ENCODE results near the gene PRKCB.

The PRKCB gene

DNA sequence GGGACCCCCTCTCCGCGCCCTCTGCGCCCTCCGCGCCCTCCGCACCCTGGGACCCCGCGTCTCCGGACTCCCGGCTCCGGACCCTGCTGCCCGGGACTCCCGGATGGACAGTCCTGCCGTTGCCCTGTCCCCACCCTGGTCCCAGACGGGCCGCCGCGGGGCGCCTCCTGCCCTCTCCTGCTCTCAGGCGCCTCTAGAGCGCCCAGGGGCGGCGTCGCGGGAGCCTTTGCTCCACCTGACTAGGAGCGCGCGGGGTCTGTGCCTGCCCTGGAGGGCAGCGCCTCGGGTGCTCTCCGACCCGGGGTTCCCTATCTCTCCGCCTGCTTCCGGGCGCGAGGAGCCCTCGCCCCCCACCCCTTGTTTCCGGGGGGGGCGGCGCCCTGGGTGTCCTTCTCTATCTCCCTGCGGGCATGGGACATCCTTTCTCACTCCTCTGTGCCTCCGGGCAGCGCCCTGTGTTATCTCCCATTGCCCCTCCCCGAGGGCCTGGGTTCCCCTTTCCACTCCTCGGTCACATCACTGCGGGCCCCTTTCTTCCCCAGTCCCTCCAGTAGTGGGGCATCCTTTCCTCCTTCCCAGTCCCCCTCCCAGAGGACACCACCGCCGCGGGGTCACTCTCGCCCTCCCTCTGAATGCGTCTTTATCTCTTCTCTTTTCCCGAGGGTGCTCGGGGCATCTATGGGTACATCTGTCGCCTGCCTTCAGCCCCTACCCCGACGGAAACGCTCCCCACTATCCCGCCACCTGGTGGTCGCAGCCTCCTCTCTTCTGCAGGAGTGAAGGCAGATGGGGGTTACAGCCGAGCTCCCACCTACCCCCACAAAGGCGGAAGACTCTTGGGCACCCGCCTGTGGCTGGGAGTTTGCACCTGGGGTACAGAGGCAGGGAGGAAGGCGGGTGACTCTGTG lies 875 bp downstream of the PRKCB start:
- peak; percentile 81 for DNase-seq

DNA sequence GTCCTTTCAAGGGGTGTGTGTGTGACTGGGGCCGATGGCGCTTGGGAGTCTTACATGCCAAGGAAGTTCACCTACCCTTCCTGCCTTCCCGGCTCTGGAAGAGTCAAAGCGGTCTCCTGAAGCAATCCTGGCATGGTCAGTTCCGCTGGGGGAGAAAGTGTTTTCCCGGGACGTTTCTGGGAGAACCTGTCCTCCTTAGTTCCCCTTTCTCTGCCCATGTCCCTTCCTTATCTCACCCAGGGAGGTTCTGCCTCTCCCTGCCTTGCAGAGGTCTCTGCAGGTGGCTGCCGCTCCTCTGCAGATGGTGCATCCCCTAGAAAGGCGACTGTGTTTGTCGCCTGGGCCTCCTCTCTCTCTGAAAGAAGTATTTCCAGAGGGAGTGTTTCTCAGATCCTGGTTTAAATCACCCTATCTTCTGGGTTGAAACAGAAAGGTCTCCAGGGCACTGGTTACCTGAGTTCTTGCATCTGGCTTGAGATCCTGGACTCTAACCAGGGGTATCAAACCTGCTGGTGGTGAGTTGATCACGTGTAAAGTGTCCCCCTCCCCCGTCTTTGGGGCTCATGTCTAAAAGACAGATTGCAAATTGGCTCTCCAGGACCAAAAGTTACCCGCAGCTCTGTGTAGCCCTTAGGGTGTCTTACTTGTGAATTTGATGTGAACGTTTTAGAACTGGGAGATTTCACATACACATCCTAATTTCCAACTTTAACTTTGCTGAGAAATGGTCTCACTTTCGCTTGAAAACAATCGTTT lies 1.9 kb downstream of the PRKCB start:
- DNase-seq, result no peak

DNA sequence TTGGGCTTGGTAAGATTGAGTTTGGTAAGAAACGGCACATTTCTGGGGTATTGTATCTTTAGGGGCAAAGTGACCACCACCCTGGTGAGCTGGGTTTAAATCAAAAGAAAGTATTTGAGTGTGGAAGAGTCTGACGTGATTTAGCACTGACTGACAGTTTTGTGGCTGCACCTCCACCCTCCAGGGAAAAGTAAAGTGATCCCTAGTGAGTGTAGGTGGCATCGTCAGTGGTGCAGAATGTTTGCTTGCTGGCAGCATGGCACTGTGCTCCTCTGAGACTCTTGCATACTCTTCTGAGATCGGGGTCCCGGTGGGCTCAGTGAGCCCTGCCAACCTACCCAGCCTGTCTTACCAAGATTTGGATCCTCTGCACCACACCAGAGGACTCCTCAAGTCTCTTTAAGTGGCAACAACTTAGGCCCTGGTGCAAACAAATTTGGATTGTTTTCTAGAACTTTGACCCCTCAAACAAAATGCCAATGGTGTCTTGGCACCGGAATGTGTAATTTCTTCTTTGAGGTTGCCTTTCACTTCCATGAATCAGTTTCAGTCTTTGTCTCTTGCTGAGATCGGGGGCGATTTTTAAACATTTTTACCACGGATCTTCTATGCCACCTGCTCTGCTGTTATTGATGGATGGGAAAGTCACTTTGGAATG lies 2.8 kb downstream of the PRKCB start:
- no peak for DNase-seq

DNA sequence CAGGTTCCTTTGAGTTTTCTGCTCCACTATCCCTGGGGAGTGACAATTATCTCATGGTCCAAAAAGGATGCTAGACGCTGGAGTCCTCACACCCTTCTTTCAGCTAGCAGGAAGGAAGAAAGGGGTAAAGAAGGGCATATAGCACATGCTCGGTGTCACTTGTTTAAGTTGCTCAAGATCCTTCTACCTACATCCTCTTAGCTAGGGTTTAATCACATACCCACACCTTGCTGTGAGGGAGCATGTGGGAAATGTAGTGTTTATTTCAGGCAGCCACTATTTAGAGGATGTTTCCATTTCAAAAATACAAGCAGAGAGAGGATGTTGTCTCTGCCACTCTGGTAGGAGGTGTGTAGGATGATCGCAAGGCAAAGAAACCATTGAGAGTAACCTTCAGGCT lies 4.5 kb downstream of the PRKCB start:
- DNase-seq, result no peak

DNA sequence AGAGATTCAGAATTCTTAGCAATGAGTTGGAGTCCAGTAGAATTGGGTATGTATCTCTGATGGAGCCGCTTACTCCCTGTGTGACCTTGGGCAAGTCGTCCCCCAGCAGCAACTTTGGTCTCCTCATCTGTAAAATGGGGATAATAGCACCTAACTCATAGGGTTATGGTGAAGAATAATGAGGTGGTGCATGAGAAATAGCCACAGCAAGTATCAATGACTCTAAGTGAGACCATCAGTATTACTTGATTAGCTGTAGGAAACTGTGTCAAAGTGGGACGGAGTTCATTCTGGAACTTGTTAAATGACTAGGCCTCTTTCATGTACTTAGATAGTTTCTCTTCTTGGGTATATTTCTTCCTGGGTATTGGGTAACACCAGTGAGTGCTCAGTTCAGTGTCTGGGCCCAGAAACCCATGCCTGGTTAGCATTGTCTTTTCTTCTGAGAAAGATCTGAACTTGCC lies 6.4 kb downstream of the PRKCB start:
- DNase-seq, result no peak

DNA sequence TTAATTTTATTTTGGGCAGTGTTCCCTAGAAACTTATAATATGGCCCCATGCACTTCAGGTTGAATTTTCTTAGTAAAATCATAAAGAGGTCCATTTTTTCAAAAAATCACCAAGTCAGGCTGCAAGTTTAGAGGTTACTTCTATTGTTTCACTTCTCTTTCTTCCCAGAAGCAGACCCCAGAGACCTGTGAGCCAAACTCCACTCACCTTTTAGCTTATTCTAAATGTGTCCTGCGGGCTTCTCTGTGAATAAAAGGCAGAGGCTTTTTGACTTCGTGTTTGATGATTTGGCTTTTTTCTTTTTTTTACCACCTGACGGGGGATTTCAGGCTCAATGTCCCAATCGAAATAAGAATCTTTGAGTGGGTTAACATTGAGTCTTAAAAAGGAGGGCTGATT lies 7.4 kb downstream of the PRKCB start:
- DNase-seq, result no peak

DNA sequence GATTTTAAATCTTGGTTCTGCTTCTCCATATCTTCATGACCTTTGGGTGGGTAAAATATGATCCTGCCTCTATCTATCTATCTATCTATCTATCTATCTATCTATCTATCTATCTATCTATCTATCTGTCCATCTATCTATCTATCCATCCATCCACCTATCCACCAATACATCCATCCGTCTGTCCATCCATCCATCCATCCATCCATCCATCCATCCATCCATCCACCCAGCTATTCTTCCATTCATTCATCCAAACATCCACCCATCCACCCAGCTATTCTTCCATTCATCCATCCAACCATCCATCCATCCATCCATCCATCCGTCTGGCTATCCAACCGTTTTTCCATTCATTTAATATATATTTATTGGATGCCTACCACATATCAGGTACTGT lies 11.5 kb downstream of the PRKCB start:
- DNase-seq, result no peak

DNA sequence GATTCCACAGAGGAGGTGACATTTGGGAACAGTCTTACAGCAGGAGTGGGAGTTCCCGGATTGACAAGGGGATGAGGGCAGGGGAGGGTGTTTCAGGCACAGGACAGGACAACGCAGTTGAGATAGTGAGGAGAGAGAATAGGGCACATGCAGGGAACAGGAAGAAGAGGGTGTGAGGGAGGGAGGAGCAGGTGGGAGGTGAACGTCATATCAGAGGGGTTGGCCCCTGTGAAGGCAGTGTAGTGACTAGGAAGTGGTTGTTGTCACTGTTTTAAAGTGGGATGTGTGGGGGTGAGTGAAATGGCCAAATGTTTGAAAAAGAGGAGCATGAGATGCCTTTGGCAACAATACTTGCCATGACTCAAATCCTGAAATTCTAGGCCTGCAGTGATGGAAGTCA lies 12.2 kb downstream of the PRKCB start:
- peak; percentile 75 for DNase-seq

DNA sequence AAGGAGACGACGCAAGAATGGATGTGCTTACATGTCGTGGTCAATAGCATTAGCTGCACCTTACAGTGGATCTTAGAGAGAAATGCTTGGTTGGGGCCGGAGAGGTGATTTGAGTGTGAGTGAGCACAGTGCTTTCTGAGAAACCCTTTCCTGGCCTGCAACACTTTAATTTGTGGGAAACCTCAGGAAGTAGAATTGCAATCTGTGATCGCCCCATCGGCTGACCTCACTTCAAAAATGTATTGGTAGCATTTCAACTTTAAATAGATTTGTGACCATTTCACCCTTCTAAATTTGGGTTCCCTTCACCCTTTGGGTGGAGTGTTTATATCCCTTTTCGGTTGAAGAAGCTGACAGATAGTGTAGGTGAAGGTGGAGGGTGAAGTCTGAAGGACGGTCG lies 13.2 kb downstream of the PRKCB start:
- DNase-seq, result no peak

DNA sequence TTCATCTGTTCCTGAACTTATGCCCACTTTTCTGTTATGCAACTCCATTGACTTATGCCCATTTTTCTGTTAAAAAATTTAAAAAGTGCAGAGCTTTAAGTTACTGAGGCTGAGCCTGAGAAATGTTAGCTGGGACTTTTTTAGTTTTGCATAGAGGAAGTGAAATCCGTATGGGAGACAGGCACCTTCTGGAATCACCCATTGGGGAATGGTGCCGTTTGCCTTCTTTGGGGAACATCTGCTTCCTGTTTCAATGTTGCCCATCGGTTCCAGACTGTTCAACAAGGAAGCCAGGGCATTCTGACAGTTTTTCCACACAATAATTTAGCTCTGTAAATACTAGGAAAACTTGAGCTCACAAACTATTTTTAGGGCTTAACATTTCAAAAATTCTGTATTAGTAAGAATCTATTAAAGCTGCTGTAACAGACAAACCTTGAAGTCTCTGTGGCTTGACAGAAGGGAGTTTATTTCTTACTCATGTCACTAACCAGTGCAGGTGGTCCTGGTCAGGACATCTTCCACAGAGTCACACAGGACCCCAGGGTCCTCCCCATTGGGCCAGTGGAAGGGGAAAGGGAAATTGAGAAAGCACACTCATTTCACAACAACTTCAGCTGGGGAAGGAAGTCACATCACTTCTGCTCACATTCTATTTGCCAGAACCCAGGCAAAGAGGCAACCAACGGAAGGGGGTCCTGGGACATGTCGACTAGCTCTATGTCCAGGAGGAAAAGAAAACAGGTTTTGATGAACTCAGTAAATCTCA lies 17.2 kb downstream of the PRKCB start:
- no peak for DNase-seq

DNA sequence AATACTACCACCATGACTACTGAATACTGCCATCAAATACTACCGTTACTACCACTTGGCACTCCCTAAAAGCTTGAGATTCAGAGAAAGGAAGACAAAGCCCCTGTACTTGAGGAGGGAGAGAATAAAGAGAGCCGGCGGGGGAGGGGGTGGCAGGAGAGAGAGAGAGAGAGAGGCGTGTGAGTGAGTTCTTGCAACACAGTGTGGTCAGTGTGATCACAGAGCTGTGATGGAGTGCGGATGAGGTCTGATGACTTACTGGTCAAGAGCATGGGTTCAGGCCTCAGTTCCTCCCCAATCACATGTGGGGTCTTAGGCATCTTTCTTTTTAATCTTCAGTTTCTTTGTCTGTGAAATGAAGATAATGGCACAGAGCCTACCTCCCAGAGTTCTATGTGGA lies 19.2 kb downstream of the PRKCB start:
- no peak for DNase-seq

DNA sequence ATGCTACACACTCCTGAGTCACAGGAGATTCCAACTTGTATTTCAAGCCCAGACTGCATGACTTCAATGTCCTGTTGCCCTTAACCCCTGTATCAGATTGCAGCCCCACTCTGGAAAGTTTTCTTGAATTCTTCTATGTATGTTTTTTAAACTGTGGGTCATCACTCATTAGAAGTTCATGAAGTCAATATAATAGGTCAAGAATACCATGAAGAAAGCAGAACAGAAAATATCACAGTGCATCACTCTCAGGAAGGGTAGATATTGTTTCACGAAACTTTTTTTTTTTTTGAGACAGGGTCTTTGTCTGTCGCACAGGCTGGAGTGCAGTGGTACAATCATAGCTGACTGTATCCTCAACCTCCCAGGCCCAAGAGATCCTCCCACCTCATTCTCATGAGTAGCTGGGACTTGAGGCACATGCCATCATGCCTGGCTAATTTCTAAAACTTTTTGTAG lies 20.5 kb downstream of the PRKCB start:
- no peak for DNase-seq

DNA sequence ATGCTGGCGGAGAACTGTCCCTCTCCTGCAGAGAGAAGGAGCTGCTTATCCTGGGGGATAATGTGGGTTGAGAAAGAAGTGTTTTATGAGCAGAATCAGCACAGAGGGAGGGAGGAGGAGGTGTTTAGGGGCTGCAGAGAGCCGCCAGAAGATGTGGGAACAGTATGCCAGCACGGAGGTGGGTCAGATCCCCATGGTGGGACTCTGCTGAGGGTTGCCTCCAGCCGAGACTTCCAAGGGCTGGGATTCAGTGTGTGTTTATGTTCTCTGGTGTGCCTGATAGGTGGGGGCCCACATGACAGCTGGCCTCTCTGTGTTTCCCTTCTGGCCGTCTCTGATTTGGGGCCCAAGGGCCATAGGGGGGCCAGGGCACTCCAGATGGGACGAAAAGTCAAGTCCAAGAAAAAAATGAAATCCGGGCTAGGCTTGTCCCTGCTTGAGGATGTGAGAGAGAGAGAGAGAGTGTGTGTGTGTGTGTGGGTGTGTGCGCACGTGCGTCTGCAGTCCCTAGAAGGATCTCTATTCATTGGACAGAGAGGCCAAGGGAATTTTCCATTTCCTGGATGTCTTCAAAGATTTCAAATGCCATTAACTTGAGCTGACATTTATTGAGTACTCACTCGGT lies 21.6 kb downstream of the PRKCB start:
- DNase-seq, result no peak

DNA sequence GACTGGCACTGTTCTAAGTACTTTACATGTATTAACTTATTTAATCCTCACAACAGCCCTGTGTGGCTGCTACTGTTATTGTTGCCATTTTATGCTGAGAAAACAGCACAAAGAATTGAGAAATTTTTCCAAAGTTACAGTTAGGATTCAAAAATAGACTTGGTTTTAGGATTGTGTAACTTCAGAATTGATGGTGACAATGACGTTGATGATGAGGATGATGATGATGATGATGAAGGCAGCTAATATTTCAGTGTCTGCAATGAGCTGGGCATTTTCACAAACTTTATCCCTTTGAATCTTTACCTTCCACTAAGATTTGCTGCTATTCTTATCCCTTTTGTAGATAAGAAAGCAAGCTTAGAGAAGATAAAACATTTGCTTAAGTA lies 22.1 kb downstream of the PRKCB start:
- no peak for DNase-seq

DNA sequence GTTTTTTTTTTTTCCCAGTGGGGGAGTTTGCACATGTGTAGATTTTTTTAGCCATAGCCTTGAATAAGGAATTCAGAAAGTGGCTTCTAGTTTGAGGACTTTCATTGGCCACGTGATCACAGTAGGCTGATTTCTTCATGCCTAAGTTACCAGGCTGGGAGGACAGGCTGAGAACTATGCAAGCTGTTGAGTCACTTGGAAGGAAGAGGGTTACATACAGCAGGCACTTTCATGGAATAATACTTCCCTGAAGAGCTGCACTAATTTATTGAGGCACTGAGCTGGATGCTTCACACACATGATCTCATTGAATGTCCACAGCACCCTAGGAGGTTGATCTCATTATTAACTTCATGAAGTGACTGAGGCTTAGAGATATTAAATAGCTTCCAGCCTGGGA lies 22.8 kb downstream of the PRKCB start:
- no peak for DNase-seq

DNA sequence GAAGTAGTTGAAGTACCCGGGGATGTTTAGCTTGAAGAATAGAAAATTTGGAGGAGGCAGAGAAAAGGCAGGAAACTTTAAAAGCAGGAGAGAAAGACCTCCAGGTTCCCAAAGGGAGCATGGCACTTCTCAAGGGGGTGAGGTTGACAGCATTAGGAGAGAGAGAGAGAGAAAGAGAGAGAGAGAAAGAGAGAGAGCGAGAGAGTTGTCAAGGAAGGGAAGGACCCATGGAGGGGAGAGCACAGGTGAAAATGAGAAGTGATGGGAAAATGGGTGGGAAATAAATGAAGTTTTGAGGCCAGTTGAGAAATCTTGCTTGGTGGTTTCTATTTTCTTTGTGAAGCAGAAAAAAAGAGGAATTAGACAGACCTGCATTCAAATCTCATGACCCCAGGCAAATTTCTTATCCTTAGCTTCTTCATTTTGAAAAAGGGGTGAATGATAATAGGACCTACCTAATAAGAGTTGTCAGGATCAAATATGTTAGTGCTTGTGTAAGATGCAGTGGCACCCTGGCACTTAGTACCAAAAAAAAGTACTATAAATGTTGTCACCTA lies 24.0 kb downstream of the PRKCB start:
- no peak for DNase-seq

DNA sequence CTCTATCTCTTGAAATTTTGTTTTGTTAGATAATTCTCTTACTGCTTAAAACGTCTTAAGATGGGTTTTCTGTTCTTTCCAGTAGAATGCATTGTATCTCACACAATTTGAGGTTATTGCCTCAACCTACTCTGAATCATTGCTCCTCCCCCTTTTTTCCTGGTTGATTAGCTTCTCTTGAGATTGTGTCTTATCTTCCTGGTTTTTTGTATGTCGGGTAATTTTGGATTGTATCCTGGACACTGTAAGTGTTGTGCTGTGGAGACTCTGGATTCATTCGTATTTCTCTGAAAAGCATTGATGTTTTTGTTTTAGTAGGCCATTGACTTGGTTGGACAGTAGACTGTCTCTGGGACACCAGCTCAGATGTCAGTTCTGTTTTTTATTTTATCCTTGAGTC lies 26.1 kb downstream of the PRKCB start:
- DNase-seq, result no peak

DNA sequence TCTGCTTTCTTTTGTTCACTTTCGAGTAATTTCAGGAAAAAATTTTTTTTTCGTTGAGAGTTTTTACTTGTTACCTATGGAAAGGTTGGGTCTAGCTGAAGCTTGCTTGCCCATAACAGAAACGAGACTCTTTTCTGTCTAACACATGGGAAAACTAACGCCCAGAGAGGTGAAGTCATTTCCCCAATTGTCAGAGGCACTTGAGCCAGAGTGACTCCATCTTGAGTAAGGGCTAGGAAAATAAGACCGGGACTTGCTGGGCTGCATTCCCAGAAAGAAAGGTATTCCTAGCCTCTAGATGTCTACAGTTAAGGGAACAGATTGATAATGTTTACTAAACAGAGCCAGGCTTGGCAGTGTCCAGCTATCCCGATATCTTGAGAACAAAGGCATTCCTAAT lies 26.8 kb downstream of the PRKCB start:
- DNase-seq, result no peak

DNA sequence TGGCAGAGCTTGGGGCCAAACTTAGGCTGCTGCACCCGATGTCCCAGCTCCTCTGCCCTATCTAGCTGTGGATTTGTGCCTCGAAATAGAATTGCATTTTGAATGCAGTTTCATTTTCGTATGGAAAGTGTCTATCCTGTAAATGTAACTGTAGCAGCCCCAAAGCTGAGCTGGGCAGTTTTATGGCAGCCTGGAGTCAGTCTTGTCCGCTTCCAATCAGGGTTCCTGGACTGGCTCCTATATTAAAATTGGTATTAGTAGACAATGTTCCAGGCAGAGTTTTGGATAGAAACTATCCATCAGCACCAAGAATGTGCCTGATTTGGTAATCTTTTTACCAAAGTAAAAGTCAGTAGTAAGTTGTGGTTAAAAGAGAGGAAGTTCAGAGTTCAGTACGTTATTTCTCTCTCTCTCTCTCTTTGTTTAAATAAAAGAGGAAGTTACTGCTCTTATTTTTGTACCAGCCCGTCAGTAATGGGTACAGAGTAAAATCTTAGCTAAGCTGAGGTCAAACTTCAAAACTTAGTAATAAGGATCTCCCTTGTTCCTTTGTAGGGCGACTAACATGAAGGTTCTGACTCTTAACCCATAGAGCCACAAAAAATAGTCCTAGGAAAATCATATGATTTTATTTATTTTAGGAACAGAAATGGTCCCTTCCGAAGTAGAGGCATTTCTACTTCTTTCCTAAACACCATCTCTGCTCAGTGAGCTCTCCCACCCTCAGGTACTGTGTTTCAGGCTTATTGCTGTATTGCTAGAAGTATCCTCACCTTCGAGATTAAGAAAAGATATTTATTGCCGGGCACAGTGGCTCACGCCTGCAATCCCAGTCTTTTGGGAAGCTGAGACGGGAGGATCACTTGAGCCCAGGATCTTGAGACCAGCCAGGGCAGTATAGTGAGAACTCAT lies 28.0 kb downstream of the PRKCB start:
- no peak for DNase-seq

DNA sequence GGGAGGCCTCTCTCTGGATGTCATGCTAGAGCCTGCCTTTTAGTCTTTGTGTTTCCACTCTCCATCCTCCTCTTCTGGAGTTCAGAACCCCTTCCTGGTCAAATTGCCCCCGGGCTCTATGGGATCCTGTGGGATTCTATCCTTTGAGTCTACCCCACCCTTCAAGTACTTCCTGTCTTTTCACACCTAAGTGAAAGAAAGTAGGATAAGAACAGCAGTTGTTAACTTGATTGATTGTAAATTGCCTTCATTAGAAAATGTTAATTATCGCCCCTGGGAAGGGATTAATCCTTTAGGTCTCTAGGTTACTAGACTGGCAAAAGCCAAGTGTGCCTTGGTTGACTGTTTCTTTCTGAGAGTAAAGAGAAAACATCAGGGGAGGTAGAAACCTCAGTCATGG lies 30.1 kb downstream of the PRKCB start:
- DNase-seq, result no peak

DNA sequence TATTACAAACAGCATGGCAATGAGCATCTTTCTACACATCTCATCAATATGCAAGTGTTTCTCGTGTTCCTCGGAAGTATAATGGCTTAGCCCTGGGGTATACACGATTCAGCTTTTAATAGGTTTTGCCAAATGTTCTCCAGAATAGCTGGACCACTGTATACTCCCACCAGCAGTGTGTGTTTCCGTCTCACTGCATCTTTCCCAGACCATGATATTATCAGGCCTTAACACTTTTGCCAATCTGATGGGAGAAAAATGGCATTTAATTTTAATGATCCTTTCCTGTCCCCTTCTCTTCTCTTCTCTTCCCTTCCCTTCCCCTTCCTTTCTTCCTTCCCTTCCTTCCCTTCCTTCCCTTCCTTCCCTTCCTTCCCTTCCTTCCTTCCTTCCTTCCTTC lies 30.8 kb downstream of the PRKCB start:
- DNase-seq, result no peak
